Measurements from ENCODE around the gene ABLIM1.

Gene ABLIM1

GRCh38 chr10:114406455-114406854, 251.6 kb downstream of the ABLIM1 start:
- DNase-seq (ENCODE audit: low read depth) = no peak

GRCh38 chr10:114405011-114405350, 253.1 kb downstream of the ABLIM1 start:
- DNase-seq (ENCODE audit: low read depth) = no peak

GRCh38 chr10:114404171-114405010, 253.7 kb downstream of the ABLIM1 start, which contains the start of gene AFAP1L2:
AFAP1L2 (minus strand) TSS chr10:114404502; CDS start chr10:114404455, 47 bp downstream.
- no peak for DNase-seq (ENCODE audit: low read depth)

GRCh38 chr10:114403541-114404161, 254.4 kb downstream of the ABLIM1 start:
- no peak for DNase-seq (ENCODE audit: low read depth)

- no peak for DNase-seq (ENCODE audit: low read depth)
These were observed 255.1 kb downstream of the ABLIM1 start for GRCh38 chr10:114402871-114403540.

- DNase-seq (ENCODE audit: low read depth) = no peak
These were observed 255.8 kb downstream of the ABLIM1 start for GRCh38 chr10:114402233-114402632.

GRCh38 chr10:114401195-114401791, 256.8 kb downstream of the ABLIM1 start:
- peak; percentile 92 for DNase-seq (ENCODE audit: low read depth)

- DNase-seq (ENCODE audit: low read depth) = no peak
These were observed 258.0 kb downstream of the ABLIM1 start for GRCh38 chr10:114400091-114400490.

GRCh38 chr10:114399576-114399975, 258.5 kb downstream of the ABLIM1 start:
- no peak for DNase-seq (ENCODE audit: low read depth)

- DNase-seq (ENCODE audit: low read depth) = no peak
These were observed 259.3 kb downstream of the ABLIM1 start for GRCh38 chr10:114398587-114399331.

- no peak for DNase-seq (ENCODE audit: low read depth)
These were observed 260.4 kb downstream of the ABLIM1 start for GRCh38 chr10:114397651-114398145.

GRCh38 chr10:114396464-114396863, 261.6 kb downstream of the ABLIM1 start:
- no peak for DNase-seq (ENCODE audit: low read depth)

- DNase-seq (ENCODE audit: low read depth) = no peak
These were observed 262.6 kb downstream of the ABLIM1 start for GRCh38 chr10:114395366-114396022.

GRCh38 chr10:114394531-114394930, 263.5 kb downstream of the ABLIM1 start:
- DNase-seq (ENCODE audit: low read depth) = no peak

- no peak for DNase-seq (ENCODE audit: low read depth)
These were observed 264.2 kb downstream of the ABLIM1 start for GRCh38 chr10:114393886-114394285.

- DNase-seq (ENCODE audit: low read depth) = no peak
These were observed 264.6 kb downstream of the ABLIM1 start for GRCh38 chr10:114393482-114393881.

- DNase-seq (ENCODE audit: low read depth) = no peak
These were observed 265.8 kb downstream of the ABLIM1 start for GRCh38 chr10:114392112-114392835.

- DNase-seq (ENCODE audit: low read depth) = no peak
These were observed 266.5 kb downstream of the ABLIM1 start for GRCh38 chr10:114391599-114391998.

- DNase-seq (ENCODE audit: low read depth) = no peak
These were observed 268.6 kb downstream of the ABLIM1 start for GRCh38 chr10:114389426-114389825.

GRCh38 chr10:114388275-114388674, 269.8 kb downstream of the ABLIM1 start:
- DNase-seq (ENCODE audit: low read depth) = no peak

Measured in GM04504 (cell line).